HG03342 (cell line): ENCODE measurements around the gene SMOC1.

Experiments
- ATAC-seq: cut with Tn5 transposase; IDR thresholded peaks from one replicate; pipeline ENCODE4 v1.9.1; 2021; ENCODE audit warnings: mild to moderate bottlenecking, moderate library complexity; ENCODE audit not compliant: unreplicated experiment

Gene SMOC1, protein sequence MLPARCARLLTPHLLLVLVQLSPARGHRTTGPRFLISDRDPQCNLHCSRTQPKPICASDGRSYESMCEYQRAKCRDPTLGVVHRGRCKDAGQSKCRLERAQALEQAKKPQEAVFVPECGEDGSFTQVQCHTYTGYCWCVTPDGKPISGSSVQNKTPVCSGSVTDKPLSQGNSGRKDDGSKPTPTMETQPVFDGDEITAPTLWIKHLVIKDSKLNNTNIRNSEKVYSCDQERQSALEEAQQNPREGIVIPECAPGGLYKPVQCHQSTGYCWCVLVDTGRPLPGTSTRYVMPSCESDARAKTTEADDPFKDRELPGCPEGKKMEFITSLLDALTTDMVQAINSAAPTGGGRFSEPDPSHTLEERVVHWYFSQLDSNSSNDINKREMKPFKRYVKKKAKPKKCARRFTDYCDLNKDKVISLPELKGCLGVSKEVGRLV

DNA sequence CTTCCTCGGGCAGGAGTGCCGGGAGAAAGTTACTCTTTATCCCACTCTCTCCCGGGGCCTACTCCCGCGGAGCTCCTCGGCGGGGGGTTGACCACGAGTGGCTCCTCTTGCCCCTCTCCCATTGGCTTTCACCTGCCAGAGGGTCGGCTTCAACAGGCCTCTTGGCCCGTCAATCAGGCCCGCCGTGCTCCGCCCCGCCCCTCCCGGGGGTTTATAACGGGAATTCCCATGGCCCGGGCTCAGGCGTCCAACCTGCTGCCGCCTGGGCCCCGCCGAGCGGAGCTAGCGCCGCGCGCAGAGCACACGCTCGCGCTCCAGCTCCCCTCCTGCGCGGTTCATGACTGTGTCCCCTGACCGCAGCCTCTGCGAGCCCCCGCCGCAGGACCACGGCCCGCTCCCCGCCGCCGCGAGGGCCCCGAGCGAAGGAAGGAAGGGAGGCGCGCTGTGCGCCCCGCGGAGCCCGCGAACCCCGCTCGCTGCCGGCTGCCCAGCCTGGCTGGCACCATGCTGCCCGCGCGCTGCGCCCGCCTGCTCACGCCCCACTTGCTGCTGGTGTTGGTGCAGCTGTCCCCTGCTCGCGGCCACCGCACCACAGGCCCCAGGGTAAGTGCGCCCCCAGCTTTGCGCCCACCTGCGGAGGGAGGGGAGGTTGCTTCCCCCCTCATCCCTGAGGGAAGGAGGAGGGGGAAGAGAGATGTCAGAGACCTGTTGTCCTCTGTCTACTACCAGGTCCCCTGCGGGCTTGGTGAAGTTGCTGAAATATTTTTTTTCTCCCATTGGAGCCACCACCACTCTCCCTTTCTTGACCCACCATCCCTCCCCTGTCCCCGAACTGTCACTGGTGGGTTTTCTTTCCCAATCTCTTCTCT, at the start of gene SMOC1:
Gene SMOC1, plus strand, starts transcription at position 242 of the 869 bp plus-strand sequence. Its CDS starts 263 bp downstream, at position 505.
- peak; percentile 52 for ATAC-seq

DNA sequence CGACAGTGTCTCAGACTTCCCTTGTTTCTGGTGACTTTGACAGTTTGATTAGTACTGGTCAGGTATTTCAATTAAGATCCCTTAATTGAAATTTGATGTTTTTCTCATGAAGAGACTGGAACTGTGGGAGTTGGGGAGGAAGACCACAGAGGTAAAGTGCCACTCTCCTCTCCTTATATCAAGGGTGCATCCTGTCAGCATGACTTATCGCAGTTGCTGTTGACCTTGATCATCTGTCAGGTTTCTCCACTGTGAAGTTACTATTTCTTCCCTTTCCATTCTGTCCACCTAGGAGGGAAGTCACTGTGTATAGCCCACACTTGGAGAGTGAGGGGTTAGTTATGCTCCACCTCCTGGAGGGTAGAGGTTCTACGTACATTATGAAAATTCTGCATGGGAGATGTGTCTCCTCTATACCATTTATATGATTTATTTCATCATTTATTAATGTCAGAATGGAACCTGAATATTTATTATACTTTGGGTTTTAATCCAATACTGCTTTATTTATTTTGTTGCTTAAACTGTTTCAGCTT, 40.3 kb upstream of the SMOC1 start:
- no peak for ATAC-seq

- ATAC-seq: no peak
Observed at GRCh38 chr14:69839661-69840060, 39.6 kb upstream of the SMOC1 start.

- ATAC-seq: no peak
Observed at GRCh38 chr14:69841656-69842055, 37.6 kb upstream of the SMOC1 start.

DNA sequence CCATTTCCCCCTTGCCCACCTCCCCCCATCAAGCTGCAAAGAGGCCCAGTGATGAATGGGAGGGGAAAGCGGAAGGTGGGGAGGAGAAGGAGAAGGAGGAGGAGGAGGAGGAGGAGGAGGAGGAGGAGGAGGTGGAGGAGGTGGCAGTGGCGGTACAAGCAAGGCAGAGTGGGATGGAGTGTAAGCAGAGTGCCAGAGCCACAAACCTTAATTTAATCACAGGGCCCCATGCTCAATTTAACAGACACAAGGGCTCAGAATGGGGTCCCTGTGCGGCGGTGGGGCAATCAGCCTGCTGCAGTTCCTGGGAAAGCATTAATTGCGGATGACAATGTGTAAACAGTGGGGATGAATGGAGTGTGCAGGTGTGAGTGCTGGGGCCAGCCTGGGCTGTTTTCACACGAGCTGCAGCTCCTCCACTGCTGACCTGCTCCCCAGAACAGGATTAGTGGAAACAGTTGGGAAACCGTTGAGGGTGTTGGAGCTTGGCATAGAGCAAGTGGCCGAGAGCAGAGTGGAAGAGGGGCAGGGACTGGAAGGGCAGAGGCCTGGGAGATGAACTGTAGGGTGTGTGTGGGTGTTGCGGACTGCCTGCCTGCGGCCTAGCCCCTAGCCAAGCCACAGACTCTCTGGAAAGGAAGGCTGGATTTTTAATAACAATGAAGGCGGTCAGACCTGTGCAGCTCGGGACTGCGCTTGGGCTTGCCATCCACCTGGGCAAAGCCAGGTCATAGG, 36.4 kb upstream of the SMOC1 start:
- ATAC-seq: no peak

DNA sequence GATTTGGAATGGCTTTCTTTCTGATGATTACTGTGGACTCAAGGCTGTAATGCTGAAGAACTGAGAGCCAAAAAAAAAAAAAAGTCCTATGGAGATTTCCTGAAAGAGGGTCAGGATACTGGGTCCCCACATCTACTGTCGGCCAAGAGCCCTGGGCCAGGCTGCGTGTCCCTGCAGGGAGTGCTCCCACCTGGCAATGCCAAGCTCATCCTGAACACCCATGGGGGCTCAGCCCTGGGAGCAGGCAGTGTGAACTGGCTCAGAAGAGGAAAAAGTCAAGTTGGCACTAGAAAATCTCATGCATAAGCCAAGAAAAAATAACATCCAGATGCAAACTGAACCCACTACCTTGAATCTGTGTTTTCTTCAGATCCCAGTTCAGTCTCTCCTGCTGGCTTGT, 35.0 kb upstream of the SMOC1 start:
- ATAC-seq: no peak

GRCh38 chr14:69845050-69845581, 34.1 kb upstream of the SMOC1 start:
- no peak for ATAC-seq

DNA sequence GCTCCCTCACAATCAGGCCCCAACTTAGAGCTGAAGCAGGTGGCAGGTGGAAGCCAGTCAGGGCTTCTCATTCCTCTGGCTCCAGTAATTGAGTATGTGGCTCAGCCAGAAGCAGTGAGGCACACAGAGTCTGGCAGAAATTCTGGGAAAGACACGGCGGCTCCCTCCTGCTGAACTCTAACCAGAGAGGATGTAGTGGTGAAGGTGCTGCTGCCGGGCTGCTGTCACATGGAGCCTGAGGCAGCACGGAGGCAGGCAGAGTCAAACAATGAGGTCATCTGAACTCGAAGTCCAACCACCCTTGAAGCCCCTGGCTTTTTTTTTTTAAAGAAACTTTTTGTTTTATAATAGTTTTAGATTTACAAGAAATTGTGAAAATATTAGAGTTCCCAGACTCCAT, 33.4 kb upstream of the SMOC1 start:
- no peak for ATAC-seq

GRCh38 chr14:69848156-69848555, 31.1 kb upstream of the SMOC1 start:
- ATAC-seq: no peak

GRCh38 chr14:69848903-69849391, 30.3 kb upstream of the SMOC1 start:
- no peak for ATAC-seq

DNA sequence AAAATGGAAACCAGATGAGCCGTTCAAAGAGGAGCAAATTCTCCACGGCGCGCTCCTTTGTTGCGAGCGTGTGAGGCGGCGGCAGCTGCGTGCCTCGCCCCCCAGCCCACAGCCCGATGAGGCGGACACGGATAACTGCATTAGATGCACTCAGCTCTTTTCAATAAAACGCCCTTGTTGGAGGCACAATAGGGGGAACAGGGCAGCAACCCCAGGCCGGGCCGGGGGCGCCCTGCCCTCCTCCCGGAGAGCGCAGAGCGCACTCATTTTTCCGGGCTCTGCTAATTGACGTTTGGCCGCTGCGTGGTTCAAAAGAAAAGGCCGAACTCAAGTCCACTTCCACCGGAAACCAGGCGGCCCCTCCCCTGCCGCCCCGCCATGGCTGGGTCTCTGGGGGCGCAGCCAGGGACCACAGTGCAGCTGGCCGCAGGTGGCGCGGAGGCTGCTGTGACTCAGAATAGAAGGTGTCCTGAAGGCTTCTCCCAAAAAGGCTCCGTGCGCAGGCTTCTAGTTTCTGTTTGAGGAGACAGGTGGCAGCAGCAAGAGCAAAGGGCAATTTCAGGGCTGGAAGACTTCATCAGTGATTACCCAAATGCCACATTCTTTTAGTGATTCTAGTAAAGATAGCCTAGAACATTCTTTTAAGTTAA, 29.0 kb upstream of the SMOC1 start:
- ATAC-seq: peak; percentile 51

- no peak for ATAC-seq
Observed at GRCh38 chr14:69850736-69851112, 28.5 kb upstream of the SMOC1 start.

DNA sequence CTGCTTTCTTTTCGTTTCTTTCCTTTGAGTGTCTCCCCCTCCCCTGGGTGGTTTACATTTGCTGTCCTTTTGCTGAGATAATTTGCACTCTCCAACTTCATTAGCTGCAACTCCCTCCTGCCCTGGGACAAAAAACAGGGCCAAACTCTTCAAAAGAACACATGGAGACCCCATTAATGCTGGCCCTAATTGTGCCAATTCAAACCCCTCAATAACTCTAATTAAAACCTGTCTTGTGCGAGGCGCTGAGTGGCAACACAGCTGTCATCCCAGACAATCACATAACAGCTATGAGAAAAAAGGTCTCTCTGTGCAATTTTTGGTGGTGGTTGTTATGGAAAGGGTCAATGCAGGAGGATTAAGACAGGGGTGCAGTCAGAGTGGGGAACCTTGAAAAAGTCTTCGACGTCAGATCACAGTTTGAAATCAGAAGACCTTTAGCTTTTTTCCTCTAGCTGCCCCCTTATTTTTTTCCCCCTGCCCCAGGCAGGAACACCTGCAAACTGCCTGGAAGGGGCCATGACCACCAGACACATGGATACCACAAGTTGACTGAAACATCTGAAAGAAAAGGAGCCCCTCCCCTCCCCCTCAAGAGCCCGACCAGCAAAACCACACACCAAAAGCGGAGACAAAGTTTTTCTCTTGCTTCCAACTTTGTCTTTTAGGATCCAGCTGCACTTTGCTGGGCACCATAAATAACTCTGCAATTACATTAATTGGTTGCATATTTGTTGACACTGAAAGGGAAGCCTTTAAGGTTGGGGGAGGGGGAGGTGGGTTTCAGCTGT, 26.5 kb upstream of the SMOC1 start:
- no peak for ATAC-seq

DNA sequence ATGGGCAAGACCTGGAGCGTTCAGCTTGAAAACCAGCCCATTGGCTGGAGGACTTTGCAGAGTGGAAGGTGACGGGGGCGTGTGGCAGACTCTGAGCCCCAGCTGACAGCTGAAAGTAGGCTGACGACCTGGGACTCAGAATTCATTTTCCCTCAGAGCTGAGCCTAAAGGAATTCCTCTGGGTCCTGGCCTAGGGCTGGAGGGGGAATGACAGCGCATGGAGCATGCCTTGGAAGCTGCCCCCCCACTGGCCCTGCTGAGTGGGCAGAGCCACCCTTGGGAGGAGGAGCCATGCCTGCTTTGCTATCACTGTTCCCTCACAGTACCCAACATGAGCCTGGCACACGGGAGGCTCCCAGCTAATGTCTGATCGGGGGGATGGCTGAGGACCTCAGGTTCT, 25.4 kb upstream of the SMOC1 start:
- ATAC-seq: no peak

DNA sequence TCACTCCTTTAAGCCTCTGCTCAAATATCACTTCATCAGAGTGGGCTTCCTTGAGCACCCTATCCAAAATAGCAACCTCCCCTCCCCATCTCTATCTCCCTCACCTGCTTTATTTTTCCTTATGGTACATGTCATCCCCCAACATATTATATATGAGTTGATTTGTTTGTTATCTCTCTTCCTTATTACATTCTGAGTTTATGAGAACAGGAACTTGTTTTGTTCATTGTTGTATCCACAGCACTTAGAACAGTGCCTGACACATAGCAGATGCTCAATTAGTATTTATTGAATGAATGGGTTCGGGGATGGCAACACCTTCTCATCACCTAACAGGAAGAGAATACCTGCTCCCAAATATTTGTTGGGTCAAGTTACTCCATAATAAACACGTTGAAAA, 24.6 kb upstream of the SMOC1 start:
- no peak for ATAC-seq

DNA sequence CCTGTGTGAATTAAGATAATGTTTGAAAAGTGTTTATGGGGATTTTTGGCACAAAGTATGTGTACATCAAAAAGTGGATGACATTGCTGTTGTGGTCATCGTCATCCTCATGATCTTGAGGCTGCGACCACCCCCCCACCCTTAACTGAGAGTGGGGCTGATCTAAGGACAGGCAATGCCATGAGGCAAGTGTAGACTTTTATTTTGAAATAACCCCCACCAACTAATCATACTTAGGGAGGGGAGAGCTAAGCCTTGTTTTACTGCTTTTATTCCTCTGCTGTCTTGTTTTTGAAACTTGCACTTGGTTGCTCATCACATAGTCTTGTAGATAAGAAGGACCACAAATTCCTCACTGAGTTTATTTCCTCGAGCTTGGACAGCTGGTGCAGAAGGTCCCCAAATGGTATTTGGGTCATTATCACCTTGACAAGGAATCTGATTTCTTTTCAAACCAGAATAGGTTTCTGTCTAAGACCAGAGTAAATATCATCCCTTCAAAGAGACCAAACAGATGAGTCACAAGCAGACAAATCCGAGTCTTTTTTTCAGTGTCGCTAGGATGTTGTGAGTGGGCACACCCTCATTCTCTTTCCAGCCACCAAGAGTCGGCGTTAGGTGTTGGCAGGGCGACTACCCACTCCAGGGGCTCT, 23.9 kb upstream of the SMOC1 start:
- no peak for ATAC-seq

DNA sequence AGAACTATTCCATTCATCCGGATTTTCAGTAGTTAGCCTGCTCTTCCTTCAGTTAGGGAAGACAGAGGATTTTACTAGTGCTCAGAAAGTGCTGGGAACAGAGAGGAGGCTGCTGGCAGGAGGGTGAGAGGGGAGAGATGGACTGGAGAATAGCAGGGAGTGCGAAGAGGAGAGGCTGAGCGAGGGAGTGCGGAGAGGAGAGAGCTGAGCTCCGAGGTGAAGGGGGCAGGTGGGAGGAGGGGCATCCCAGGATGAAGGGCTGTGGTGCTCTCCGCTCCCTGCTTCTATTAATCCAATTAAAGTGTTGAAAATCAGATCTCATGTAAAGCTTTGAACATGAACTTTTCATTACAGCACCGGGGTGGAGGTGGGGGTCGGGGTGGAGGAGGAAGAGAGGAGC, 20.4 kb upstream of the SMOC1 start:
- no peak for ATAC-seq

GRCh38 chr14:69859591-69859990, 19.6 kb upstream of the SMOC1 start:
- no peak for ATAC-seq

- ATAC-seq: no peak
Observed at GRCh38 chr14:69860221-69860620, 19.0 kb upstream of the SMOC1 start.
